HepG2 (cell line): ENCODE data around the gene WDR59. TPM values are rescaled to one million over a fixed set of nuclear protein-coding genes. Genes with fewer than 3 reads are reported as not detected.

Experiments
- ATAC-seq: fragments of 200-7000 bp; cut with Tn5 transposase; 3 replicates; pipeline ENCODE4 v1.9.1; 2020; ENCODE audit warnings: mild to moderate bottlenecking, moderate library complexity
- BruUV-seq: library from RNA; stranded (reverse); fragments of 400-500 nt; replicated peaks from 2 replicates; lab custom pipeline; 2021; lab: Mats Ljungman, UMichigan
- CTCF ChIA-PET: fragments of 300-600 bp; formaldehyde crosslinking; extraction: SDS; loops from one replicate; lab custom pipeline; 2021; ENCODE audit warnings: low total read pairs, inconsistent platforms, low intra/inter-chr PET ratio; lab: Yijun Ruan, JAX
- POLR2A ChIA-PET: fragments of 350-600 bp; sonication (Branson Sonifier 250); formaldehyde crosslinking; loops from one replicate; lab custom pipeline; 2020; ENCODE audit warnings: antibody characterized with exemption, inconsistent platforms; lab: Yijun Ruan, JAX
- DNase-seq: peaks from one replicate; pipeline ENCODE4 v3.0.0-alpha.2; 2015; ENCODE audit warnings: low spot score
- FAIRE-seq: peaks from 3 replicates; lab custom pipeline; 2011; peaks lifted over from hg19 to GRCh38; lab: Jason Lieb, UNC
- H2AFZ ChIP-seq: one replicate; pipeline ENCODE4 v1.6.1; 2011; ENCODE audit warnings: low read length, inconsistent platforms
- H3K27ac ChIP-seq: fragments of 300-600 bp; 3 replicates; pipeline ENCODE4 v1.8.0; 2011; ENCODE audit warnings: mixed run types, mild to moderate bottlenecking, mixed read lengths, low read length, inconsistent platforms; ENCODE audit not compliant: insufficient read depth; ENCODE audit errors: extremely low read length
- H3K27me3 ChIP-seq, 2 experiments: fragments of 200-600 bp in 1 of 2; 2 replicates in 1 of 2; 3 replicates in 1 of 2; pipeline versions ENCODE4 v1.6.0 to v1.8.0; 2011; ENCODE audit warnings: low read length in 2 of 2, mild to moderate bottlenecking in 2 of 2, moderate library complexity in 2 of 2, inconsistent platforms in 1 of 2; ENCODE audit not compliant: insufficient read depth in 2 of 2, control insufficient read depth in 1 of 2
- H3K36me3 ChIP-seq, 2 experiments: fragments of 200-600 bp in 1 of 2; replicated peaks in 1 of 2; 2 replicates in 1 of 2; 3 replicates in 1 of 2; pipeline versions ENCODE4 v1.5.1 to v1.8.0; 2011; ENCODE audit warnings: low read length in 2 of 2, inconsistent platforms in 1 of 2; ENCODE audit not compliant: insufficient read depth in 2 of 2, control insufficient read depth in 1 of 2
- H3K4me1 ChIP-seq: 2 replicates; pipeline ENCODE4 v1.5.1; 2012; ENCODE audit warnings: low read length, inconsistent platforms; ENCODE audit not compliant: insufficient read depth
- H3K4me2 ChIP-seq: 2 replicates; pipeline ENCODE4 v1.6.0; 2011; ENCODE audit warnings: low read depth, low read length, inconsistent platforms
- H3K4me3 ChIP-seq, 3 experiments: fragments of 200-600 bp in 1 of 3; sonication (generic), shearing (Covaris generic) in 1 of 3; replicated peaks in 1 of 3; 2 replicates each; pipeline ENCODE4 v1.5.1; 2011 to 2016; ENCODE audit warnings: low read length in 3 of 3, inconsistent platforms in 2 of 3, low read depth in 2 of 3, mild to moderate bottlenecking in 2 of 3, control low read depth in 1 of 3, mixed read lengths in 1 of 3; ENCODE audit not compliant: insufficient read depth in 1 of 3
- H3K79me2 ChIP-seq: one replicate; pipeline ENCODE4 v1.6.1; 2011; ENCODE audit warnings: low read length, inconsistent platforms; ENCODE audit not compliant: insufficient read depth
- H3K9ac ChIP-seq: 2 replicates; pipeline ENCODE4 v1.6.0; 2011; ENCODE audit warnings: mild to moderate bottlenecking, low read depth, low read length, inconsistent platforms; ENCODE audit not compliant: insufficient read depth
- H3K9me3 ChIP-seq: 2 replicates; pipeline ENCODE4 v1.5.1; 2012; ENCODE audit warnings: mild to moderate bottlenecking, low read length
- H4K20me1 ChIP-seq: 2 replicates; pipeline ENCODE4 v1.6.0; 2011; ENCODE audit warnings: inconsistent platforms, mild to moderate bottlenecking, low read length, moderate library complexity; ENCODE audit not compliant: insufficient read depth
- RAD21 ChIP-seq: fragments of 450-650 bp; formaldehyde crosslinking; IDR thresholded peaks from 2 replicates; pipeline ENCODE4 v1.5.0; 2020; ENCODE audit warnings: mild to moderate bottlenecking
- U2AF2 ChIP-seq: fragments of 200-400 bp; formaldehyde crosslinking; IDR thresholded peaks from 2 replicates; pipeline ENCODE4 v1.6.1; 2017; ENCODE audit warnings: low read depth, mild to moderate bottlenecking, low read length
- ZFP37 ChIP-seq: sonication (generic); formaldehyde crosslinking; IDR thresholded peaks from 2 replicates; pipeline ENCODE4 v1.4.0; 2020; ENCODE audit warnings: missing genetic modification reagents, borderline replicate concordance
- ZIK1 ChIP-seq: sonication (generic); formaldehyde crosslinking; IDR thresholded peaks from 2 replicates; pipeline ENCODE4 v1.5.0; 2020; ENCODE audit warnings: mild to moderate bottlenecking, low read depth, missing genetic modification reagents, borderline replicate concordance
- ZNF17 ChIP-seq: sonication (generic); formaldehyde crosslinking; IDR thresholded peaks from 2 replicates; pipeline ENCODE4 v1.5.0; 2020; ENCODE audit warnings: mild to moderate bottlenecking, missing genetic modification reagents
- ZNF468 ChIP-seq: sonication (generic); formaldehyde crosslinking; IDR thresholded peaks from 2 replicates; pipeline ENCODE4 v1.8.0; 2022; ENCODE audit warnings: mild to moderate bottlenecking, moderate library complexity, missing genetic modification reagents
- ZNF772 ChIP-seq: sonication (generic); formaldehyde crosslinking; IDR thresholded peaks from 2 replicates; pipeline ENCODE4 v1.5.0; 2020; ENCODE audit warnings: mild to moderate bottlenecking, missing genetic modification reagents
- WGBS: methylation state at CpG from one replicate; pipeline ENCODE4 v1.1.6; 2017; ENCODE audit warnings: low lambda C conversion rate; 5-methylcytosine and 5-hydroxymethylcytosine counted together
- in situ Hi-C: cut with HindIII; loops from 2 replicates; pipeline ENCODE4 v1.10.0; 2017; ENCODE audit warnings: low pct_unique_long_range_greater_than_20kb; ENCODE audit not compliant: extremely low pct_ligation_motif_present
- intact Hi-C: fragments of 100-400 bp; cut with micrococcal nuclease; formaldehyde crosslinking; loops from one replicate; pipeline ENCODE4 v1.10.0; 2022; ENCODE audit not compliant: unreplicated experiment
- polyA plus RNA-seq, 8 experiments: library from polyadenylated mRNA; depleted of rRNA in 3 of 8; stranded (reverse) in 7 of 8; unstranded in 1 of 8; fragments of >200 nt; fragmentation: Illumina TruSeq in 4 of 8; extraction: Trizol in 4 of 8; gene quantifications; 2 replicates each; pipeline versions ENCODE4 v1.2.1 to v1.2.3, GENCODE V29; 2011 to 2016; ENCODE audit warnings: low read depth in 4 of 8, missing spikeins in 1 of 8, mixed read lengths in 1 of 8; ENCODE audit not compliant: insufficient read depth in 1 of 8
- total RNA-seq, 5 experiments: library from RNA; depleted of rRNA; stranded (reverse); fragments of >200 nt; fragmentation: Illumina TruSeq; extraction: Trizol; gene quantifications; 2 replicates each; pipeline ENCODE4 v1.2.3, GENCODE V29; 2016; ENCODE audit warnings: low read depth in 1 of 5
- TF ChIP-seq, protein P1 (sequence below): sonication (generic); formaldehyde crosslinking; IDR thresholded peaks from 2 replicates; pipeline ENCODE4 v1.9.0; 2021; ENCODE audit warnings: missing genetic modification reagents, mild to moderate bottlenecking, borderline replicate concordance
- TF ChIP-seq, protein P2 (sequence below): sonication (generic); formaldehyde crosslinking; IDR thresholded peaks from 2 replicates; pipeline ENCODE4 v1.8.0; 2022; ENCODE audit warnings: mild to moderate bottlenecking, missing genetic modification reagents; ENCODE audit not compliant: insufficient replicate concordance
- TF ChIP-seq, protein P3 (sequence below): sonication (generic); formaldehyde crosslinking; IDR thresholded peaks from 2 replicates; pipeline ENCODE4 v1.4.0; 2020; ENCODE audit warnings: missing genetic modification reagents, borderline replicate concordance

Gene WDR59
- total and polyA plus RNA-seq, 2 of the 13 experiments (the other 11 are each of a cell fraction or from before 2014, with no cell fraction given): 65.2 to 306 TPM

DNA sequence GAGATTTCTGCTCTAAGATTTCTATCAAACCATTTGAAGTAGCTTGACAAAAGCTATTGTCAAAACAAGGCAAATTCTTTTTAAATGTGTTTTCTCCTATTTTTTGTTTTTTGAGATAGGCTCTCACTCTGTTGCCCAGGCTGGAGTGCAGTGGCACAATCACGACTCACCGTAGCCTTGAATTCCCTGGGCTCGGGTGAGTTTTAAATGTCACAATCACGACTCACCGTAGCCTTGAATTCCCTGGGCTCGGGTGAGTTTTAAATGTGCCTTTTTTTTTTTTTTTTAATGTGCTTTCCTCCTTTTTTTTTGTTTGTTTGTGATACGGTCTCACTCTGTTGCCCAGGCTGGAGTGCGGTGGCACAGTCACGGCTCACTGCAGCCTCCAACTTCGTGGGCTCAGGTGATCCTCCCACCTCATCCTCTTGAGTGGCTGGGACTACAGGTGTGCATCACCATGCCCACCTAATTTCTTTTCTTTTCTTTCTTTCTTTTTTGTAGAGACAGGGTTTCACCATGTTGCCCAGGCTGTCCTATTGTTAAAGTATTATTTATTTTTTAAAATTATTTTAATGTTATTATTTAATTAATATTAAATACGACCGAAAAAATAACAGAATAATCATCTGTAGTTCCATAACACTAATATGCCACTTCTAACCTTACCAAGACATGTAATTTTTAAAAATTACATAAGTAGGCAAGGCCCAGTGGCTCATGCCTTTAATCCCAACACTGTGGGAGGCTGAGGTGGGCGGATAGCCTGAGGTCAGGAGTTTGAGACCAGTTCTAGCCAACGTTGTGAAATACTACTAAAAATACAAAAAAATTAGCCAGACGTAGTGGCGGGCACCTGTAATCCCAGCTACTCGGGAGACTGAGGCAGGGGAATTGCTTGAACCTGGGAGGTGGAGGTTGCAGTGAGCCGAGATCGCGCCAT is 140.6 kb downstream of the WDR59 start:
- POLR2A ChIA-PET: no interaction called here
- no peak overlapping the region for H3K4me3 ChIP-seq
- H4K20me1 ChIP-seq: no peaks in the 10 kb centered on the region
- no peaks in the 10 kb centered on the region for H3K9me3 ChIP-seq
- H3K36me3 ChIP-seq: no peaks in the 10 kb centered on the region
- FAIRE-seq (no peak), DNase-seq (no peak), ATAC-seq (no peak)
- no TSS peak for BruUV-seq
- CTCF ChIA-PET: no interaction called here
- H3K4me1 ChIP-seq: peaks cover 12% of the 10 kb centered on the region
- H3K27ac ChIP-seq: no peak overlapping the region
- intact Hi-C loops (no loop called here), in situ Hi-C loops (no loop called here)
- no peak overlapping the region for H3K4me2 ChIP-seq
- no peak overlapping the region for H2AFZ ChIP-seq
- WGBS: 49% methylated on average over 20 of the region's 20 CpGs
- H3K9ac ChIP-seq: no peak overlapping the region
- peaks cover 2 to 18% of the 10 kb centered on the region in 2 experiments; a peak in 2 of 5 replicates for H3K27me3 ChIP-seq
- H3K79me2 ChIP-seq: no peaks in the 10 kb centered on the region
- TF ChIP-seq ZNF468 (CRISPR knock-in tag): no peak
- TF ChIP-seq, protein P1, sequence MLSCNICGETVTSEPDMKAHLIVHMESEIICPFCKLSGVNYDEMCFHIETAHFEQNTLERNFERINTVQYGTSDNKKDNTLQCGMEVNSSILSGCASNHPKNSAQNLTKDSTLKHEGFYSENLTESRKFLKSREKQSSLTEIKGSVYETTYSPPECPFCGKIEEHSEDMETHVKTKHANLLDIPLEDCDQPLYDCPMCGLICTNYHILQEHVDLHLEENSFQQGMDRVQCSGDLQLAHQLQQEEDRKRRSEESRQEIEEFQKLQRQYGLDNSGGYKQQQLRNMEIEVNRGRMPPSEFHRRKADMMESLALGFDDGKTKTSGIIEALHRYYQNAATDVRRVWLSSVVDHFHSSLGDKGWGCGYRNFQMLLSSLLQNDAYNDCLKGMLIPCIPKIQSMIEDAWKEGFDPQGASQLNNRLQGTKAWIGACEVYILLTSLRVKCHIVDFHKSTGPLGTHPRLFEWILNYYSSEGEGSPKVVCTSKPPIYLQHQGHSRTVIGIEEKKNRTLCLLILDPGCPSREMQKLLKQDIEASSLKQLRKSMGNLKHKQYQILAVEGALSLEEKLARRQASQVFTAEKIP (CRISPR knock-in tag): no peak
- TF ChIP-seq U2AF2: no peak
- TF ChIP-seq, protein P2, sequence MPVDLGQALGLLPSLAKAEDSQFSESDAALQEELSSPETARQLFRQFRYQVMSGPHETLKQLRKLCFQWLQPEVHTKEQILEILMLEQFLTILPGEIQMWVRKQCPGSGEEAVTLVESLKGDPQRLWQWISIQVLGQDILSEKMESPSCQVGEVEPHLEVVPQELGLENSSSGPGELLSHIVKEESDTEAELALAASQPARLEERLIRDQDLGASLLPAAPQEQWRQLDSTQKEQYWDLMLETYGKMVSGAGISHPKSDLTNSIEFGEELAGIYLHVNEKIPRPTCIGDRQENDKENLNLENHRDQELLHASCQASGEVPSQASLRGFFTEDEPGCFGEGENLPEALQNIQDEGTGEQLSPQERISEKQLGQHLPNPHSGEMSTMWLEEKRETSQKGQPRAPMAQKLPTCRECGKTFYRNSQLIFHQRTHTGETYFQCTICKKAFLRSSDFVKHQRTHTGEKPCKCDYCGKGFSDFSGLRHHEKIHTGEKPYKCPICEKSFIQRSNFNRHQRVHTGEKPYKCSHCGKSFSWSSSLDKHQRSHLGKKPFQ: no peak
- TF ChIP-seq RAD21 (CRISPR knock-in tag): no peak
- TF ChIP-seq, protein P3, sequence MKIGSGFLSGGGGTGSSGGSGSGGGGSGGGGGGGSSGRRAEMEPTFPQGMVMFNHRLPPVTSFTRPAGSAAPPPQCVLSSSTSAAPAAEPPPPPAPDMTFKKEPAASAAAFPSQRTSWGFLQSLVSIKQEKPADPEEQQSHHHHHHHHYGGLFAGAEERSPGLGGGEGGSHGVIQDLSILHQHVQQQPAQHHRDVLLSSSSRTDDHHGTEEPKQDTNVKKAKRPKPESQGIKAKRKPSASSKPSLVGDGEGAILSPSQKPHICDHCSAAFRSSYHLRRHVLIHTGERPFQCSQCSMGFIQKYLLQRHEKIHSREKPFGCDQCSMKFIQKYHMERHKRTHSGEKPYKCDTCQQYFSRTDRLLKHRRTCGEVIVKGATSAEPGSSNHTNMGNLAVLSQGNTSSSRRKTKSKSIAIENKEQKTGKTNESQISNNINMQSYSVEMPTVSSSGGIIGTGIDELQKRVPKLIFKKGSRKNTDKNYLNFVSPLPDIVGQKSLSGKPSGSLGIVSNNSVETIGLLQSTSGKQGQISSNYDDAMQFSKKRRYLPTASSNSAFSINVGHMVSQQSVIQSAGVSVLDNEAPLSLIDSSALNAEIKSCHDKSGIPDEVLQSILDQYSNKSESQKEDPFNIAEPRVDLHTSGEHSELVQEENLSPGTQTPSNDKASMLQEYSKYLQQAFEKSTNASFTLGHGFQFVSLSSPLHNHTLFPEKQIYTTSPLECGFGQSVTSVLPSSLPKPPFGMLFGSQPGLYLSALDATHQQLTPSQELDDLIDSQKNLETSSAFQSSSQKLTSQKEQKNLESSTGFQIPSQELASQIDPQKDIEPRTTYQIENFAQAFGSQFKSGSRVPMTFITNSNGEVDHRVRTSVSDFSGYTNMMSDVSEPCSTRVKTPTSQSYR (CRISPR knock-in tag): no peak
- TF ChIP-seq ZNF772 (CRISPR knock-in tag): no peak
- TF ChIP-seq ZNF17 (CRISPR knock-in tag): no peak
- TF ChIP-seq ZIK1: no peak
- TF ChIP-seq ZFP37 (CRISPR knock-in tag): no peak
